OCI-LY3 (cell line): Measurements from ENCODE around the gene RHOT1.
"Not testable (repeated sequence)": the region's sequence is repeated elsewhere in the genome, so short reads cannot be mapped to it uniquely, and the experiment has no call there.

Experiments
- H2AFZ ChIP-seq: fragments of 200-600, 300-600 bp; shearing (Covaris generic); 2 replicates; pipeline ENCODE4 v1.6.0; 2014; ENCODE audit warnings: antibody characterized with exemption, low read depth, low read length
- H3K27ac ChIP-seq: fragments of 200-600, 300-600 bp; sonication (generic); 2 replicates; pipeline ENCODE4 v1.5.1; 2014; ENCODE audit warnings: mild to moderate bottlenecking, low read length, moderate library complexity, mixed read lengths
- H3K27me3 ChIP-seq: fragments of 200-600, 300-600 bp; sonication (generic); 2 replicates; pipeline ENCODE4 v1.6.1; 2014; ENCODE audit warnings: low read depth, low read length, mixed read lengths
- H3K36me3 ChIP-seq: fragments of 200-600, 300-600 bp; sonication (generic); replicated peaks from 2 replicates; pipeline ENCODE3; 2014; ENCODE audit warnings: low read depth, low read length, mixed read lengths
- H3K4me1 ChIP-seq: fragments of 300-600, 200-600 bp; sonication (generic); 2 replicates; pipeline ENCODE4 v1.6.1; 2014; ENCODE audit warnings: low read length, mixed read lengths
- H3K4me2 ChIP-seq: fragments of 200-600, 300-600 bp; sonication (generic); 2 replicates; pipeline ENCODE4 v1.6.1; 2014; ENCODE audit warnings: low read length, mixed read lengths
- H3K4me3 ChIP-seq: fragments of 300-600, 200-600 bp; sonication (generic); 2 replicates; pipeline ENCODE4 v1.5.1; 2014; ENCODE audit warnings: antibody characterized with exemption, mild to moderate bottlenecking, low read length, moderate library complexity
- H3K79me2 ChIP-seq: fragments of 300-600, 200-600 bp; shearing (Covaris generic); 2 replicates; pipeline ENCODE4 v1.6.1; 2014; ENCODE audit warnings: mild to moderate bottlenecking, low read length, mixed read lengths
- H3K9ac ChIP-seq: fragments of 300-600, 200-600 bp; shearing (Covaris generic); 2 replicates; pipeline ENCODE4 v1.6.0; 2014; ENCODE audit warnings: mild to moderate bottlenecking, low read length, moderate library complexity
- H3K9me3 ChIP-seq: fragments of 200-600, 300-600 bp; shearing (Covaris generic); 2 replicates; pipeline ENCODE4 v1.6.1; 2014; ENCODE audit warnings: low read length, mixed read lengths; ENCODE audit not compliant: insufficient read depth
- H4K20me1 ChIP-seq: fragments of 200-600, 300-600 bp; sonication (generic); 2 replicates; pipeline ENCODE4 v1.6.1; 2016; ENCODE audit warnings: low read length, mixed read lengths; ENCODE audit not compliant: insufficient read depth
- EZH2phosphoT487 ChIP-seq: fragments of 200-600 bp; shearing (Covaris generic); IDR thresholded peaks from 2 replicates; pipeline ENCODE4 v1.6.1; 2018; ENCODE audit warnings: antibody characterized with exemption, mixed run types, low read depth
- TF ChIP-seq, protein P1 (sequence below): fragments of 200-600, 300-600 bp; sonication (generic); IDR thresholded peaks from 2 replicates; pipeline ENCODE4 v1.5.1; 2014; ENCODE audit warnings: antibody characterized with exemption, low read length, low read depth

The RHOT1 gene

DNA sequence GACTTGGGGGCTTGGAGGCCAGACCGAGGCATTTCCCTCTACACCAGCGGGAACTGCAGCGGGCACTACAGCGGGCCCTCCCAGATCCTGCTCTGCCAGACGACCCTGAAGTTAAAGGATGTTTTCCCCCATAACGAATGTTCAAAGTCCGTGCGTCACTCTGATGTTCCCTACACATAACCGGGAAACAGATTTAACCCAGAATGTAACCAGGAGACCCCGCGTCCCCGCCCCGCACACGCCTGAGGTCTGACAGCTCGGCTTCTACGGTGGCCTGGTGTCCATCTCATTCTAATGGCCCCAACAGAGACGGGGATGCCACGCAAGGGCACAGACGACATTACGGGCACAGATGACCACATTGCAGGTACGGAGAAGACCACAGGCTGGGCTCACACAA lies 31.7 kb upstream of the RHOT1 start:
- Histone ChIP-seq H3K9ac (no peak overlapping the region), H3K79me2 (no peaks in the 10 kb centered on the region), H3K36me3 (no peaks in the 10 kb centered on the region), H3K9me3 (no peaks in the 10 kb centered on the region), H3K4me2 (no peak overlapping the region), H3K27ac (no peak overlapping the region), H3K4me1 (peaks cover 4% of the 10 kb centered on the region; the same call in 1 of the 2 replicates), H2AFZ (no peak overlapping the region), H4K20me1 (no peaks in the 10 kb centered on the region), H3K27me3 (no peaks in the 10 kb centered on the region), H3K4me3 (no peak overlapping the region)
- no peak for TF ChIP-seq EZH2phosphoT487
- TF ChIP-seq, protein P1, sequence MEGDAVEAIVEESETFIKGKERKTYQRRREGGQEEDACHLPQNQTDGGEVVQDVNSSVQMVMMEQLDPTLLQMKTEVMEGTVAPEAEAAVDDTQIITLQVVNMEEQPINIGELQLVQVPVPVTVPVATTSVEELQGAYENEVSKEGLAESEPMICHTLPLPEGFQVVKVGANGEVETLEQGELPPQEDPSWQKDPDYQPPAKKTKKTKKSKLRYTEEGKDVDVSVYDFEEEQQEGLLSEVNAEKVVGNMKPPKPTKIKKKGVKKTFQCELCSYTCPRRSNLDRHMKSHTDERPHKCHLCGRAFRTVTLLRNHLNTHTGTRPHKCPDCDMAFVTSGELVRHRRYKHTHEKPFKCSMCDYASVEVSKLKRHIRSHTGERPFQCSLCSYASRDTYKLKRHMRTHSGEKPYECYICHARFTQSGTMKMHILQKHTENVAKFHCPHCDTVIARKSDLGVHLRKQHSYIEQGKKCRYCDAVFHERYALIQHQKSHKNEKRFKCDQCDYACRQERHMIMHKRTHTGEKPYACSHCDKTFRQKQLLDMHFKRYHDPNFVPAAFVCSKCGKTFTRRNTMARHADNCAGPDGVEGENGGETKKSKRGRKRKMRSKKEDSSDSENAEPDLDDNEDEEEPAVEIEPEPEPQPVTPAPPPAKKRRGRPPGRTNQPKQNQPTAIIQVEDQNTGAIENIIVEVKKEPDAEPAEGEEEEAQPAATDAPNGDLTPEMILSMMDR: no peak

- Histone ChIP-seq H3K4me1 (peaks cover 4% of the 10 kb centered on the region; the same call in 1 of the 2 replicates), H3K9ac (no peak overlapping the region), H3K27ac (no peak overlapping the region), H3K4me3 (no peak overlapping the region), H3K27me3 (no peaks in the 10 kb centered on the region), H2AFZ (no peak overlapping the region), H3K4me2 (0 out of 2 replicates have a peak overlapping the region, but pooled peaks have one; percentile 10), H4K20me1 (no peaks in the 10 kb centered on the region), H3K36me3 (no peaks in the 10 kb centered on the region), H3K79me2 (no peaks in the 10 kb centered on the region), H3K9me3 (no peaks in the 10 kb centered on the region)
- TF ChIP-seq EZH2phosphoT487: no peak
- TF ChIP-seq, protein P1: peak; percentile 34
Observed at GRCh38 chr17:32111141-32111771, 31.0 kb upstream of the RHOT1 start.

GRCh38 chr17:32112416-32112815 lies 29.9 kb upstream of the RHOT1 start:
- no peak overlapping the region for H3K27ac ChIP-seq
- TF ChIP-seq, protein P1: no peak
- TF ChIP-seq EZH2phosphoT487: no peak
- no peak overlapping the region for H3K4me2 ChIP-seq
- no peak overlapping the region for H3K9ac ChIP-seq
- H3K27me3 ChIP-seq: peaks cover 4% of the 10 kb centered on the region; the same call in 1 of the 2 replicates
- H3K79me2 ChIP-seq: no peaks in the 10 kb centered on the region
- H3K4me3 ChIP-seq: no peak overlapping the region
- no peaks in the 10 kb centered on the region for H3K36me3 ChIP-seq
- no peak overlapping the region for H2AFZ ChIP-seq
- no peaks in the 10 kb centered on the region for H3K4me1 ChIP-seq
- H4K20me1 ChIP-seq: no peaks in the 10 kb centered on the region
- H3K9me3 ChIP-seq: no peaks in the 10 kb centered on the region

DNA sequence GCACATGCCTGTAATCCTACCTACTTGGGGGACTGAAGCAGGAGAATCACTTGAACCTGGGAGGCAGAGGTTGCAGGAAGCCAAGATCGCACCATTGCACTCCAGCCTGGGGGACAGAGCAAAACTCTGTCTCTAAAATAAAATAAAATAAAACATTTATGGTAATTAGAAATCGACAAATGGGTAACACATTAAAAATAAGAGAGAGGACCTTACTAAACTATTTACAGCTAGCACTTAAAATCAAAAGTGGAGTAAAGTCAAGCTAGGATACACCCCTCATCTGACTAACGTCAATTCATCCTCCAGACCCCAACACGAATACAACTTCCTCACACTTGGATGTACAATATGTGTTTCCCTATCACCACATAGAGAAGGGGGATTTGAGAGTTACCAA lies 27.8 kb upstream of the RHOT1 start:
- H3K4me2 ChIP-seq: no peak overlapping the region
- no peaks in the 10 kb centered on the region for H3K9me3 ChIP-seq

DNA sequence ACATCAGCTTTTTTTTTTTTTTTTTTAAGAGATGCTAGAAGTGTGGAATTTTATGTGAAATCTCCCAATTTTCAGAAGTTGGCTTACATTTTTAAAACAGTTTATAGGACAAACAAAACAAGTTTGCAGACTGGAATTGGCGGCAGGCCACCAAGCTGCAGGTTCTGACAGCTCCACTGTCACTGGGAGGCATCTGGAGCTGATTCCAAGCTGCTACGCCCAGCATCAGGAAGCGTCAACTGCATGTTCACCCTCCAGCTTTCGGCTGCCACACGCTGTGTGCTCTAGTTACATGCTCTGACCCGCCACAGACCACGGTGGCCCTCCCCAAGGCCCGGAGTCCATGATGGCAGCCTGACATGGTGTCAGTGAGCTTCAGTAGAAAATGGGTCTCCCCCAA lies 26.8 kb upstream of the RHOT1 start:
- not testable (repeated sequence) for H3K27ac ChIP-seq, H3K4me3 ChIP-seq, H3K9ac ChIP-seq, H3K4me1 ChIP-seq, H3K27me3 ChIP-seq, H2AFZ ChIP-seq, H3K4me2 ChIP-seq, H3K36me3 ChIP-seq, H3K79me2 ChIP-seq, H4K20me1 ChIP-seq, H3K9me3 ChIP-seq

More for the DNA sequence above, 27.8 kb upstream of the RHOT1 start:
- Histone ChIP-seq H3K4me3 (no peak overlapping the region), H3K4me1 (no peaks in the 10 kb centered on the region), H2AFZ (0 out of 2 replicates have a peak overlapping the region, but pooled peaks have one; percentile 3), H3K79me2 (no peaks in the 10 kb centered on the region), H3K27me3 (peaks cover 6% of the 10 kb centered on the region; the same call in 1 of the 2 replicates), H3K36me3 (no peaks in the 10 kb centered on the region), H4K20me1 (no peaks in the 10 kb centered on the region), H3K27ac (no peak overlapping the region), H3K9ac (no peak overlapping the region)
- TF ChIP-seq, protein P1: no peak
- no peak for TF ChIP-seq EZH2phosphoT487
